Measurements from ENCODE around the gene CREB5.

DNA sequence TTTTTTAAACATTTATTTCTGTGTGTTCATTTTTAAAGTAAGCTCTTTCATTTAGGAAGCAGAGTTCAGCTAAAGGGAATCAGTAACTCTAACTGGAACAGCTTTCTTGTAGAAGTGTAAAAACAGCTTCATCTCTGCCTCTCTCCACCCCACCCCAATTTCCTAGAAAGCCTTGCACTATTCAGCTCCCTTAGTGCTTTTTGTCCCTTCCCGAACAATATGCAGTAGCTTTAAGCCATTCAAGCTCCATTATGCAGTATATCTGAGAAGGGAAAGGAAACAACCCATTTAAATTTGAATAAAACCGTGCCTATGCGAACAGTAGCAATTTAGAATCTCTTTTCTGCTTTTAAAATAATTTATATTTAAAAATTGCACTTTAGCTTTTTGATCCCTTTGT is 411.3 kb downstream of the CREB5 start:
- TF ChIP-seq, protein P1, sequence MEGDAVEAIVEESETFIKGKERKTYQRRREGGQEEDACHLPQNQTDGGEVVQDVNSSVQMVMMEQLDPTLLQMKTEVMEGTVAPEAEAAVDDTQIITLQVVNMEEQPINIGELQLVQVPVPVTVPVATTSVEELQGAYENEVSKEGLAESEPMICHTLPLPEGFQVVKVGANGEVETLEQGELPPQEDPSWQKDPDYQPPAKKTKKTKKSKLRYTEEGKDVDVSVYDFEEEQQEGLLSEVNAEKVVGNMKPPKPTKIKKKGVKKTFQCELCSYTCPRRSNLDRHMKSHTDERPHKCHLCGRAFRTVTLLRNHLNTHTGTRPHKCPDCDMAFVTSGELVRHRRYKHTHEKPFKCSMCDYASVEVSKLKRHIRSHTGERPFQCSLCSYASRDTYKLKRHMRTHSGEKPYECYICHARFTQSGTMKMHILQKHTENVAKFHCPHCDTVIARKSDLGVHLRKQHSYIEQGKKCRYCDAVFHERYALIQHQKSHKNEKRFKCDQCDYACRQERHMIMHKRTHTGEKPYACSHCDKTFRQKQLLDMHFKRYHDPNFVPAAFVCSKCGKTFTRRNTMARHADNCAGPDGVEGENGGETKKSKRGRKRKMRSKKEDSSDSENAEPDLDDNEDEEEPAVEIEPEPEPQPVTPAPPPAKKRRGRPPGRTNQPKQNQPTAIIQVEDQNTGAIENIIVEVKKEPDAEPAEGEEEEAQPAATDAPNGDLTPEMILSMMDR (IDR thresholded peaks at IDR 0.05; ENCODE audit: borderline replicate concordance, extremely low read depth, low read length, poor library complexity, severe bottlenecking): no peak
- TF ChIP-seq EZH2 (IDR thresholded peaks at IDR 0.05; ENCODE audit: borderline replicate concordance, low read depth, low read length, severe bottlenecking): no peak

Data from DND-41 (cell line).